Frontal cortex (tissue), 1 donor: ENCODE data around the gene UBLCP1. TPM values are rescaled to one million over a fixed set of nuclear protein-coding genes. Genes with fewer than 3 reads are reported as not detected.

Source experiments
- small RNA-seq: library from RNA; depleted of rRNA; stranded (forward); fragments of <200 nt; gene quantifications from one replicate; pipeline ENCODE3, GENCODE V24; 2014
- total RNA-seq: library from RNA; depleted of rRNA; stranded (reverse); fragments of >200 nt; gene quantifications from one replicate; pipeline ENCODE4 v1.2.3, GENCODE V29; 2014

UBLCP1 gene
- total RNA-seq, 1 donor from 2014 or later = 17.1 TPM

Small RNA genes lying within 50 kb of the gene (small RNA-seq; reads per million reads assigned to genes)
- gene RF00263 (not detected), gene RNU4ATAC2P (0.08 reads per million)

Other genes with a start within 250 kb of the UBLCP1 start
- 6.1 TPM for gene EBF1, start 163.4 kb upstream of the UBLCP1 start, total RNA-seq
- gene RNF145, start 53.7 kb upstream of the UBLCP1 start, total RNA-seq = 124 TPM
- gene IL12B, start 67.2 kb downstream of the UBLCP1 start, total RNA-seq = not detected